ENCODE results near the gene DOK7.

DOK7 gene

GRCh38 chr4:3462790-3463415 lies at the start of gene DOK7:
Gene DOK7, plus strand, starts transcription at chr4:3463306. Its CDS starts 70 bp downstream, at chr4:3463376.
- DNase-seq = no peak

- no peak for DNase-seq
These were observed 49.3 kb upstream of the DOK7 start for GRCh38 chr4:3413675-3414420.

GRCh38 chr4:3414421-3415279 lies 48.5 kb upstream of the DOK7 start:
- DNase-seq = no peak

- no peak for DNase-seq
These were observed 47.5 kb upstream of the DOK7 start for GRCh38 chr4:3415471-3416141.

GRCh38 chr4:3416270-3416669 lies 46.8 kb upstream of the DOK7 start:
- DNase-seq = no peak

GRCh38 chr4:3416821-3417221 lies 46.3 kb upstream of the DOK7 start:
- no peak for DNase-seq

GRCh38 chr4:3417448-3417847 lies 45.7 kb upstream of the DOK7 start:
- no peak for DNase-seq

- DNase-seq = no peak
These were observed 44.9 kb upstream of the DOK7 start for GRCh38 chr4:3418029-3418762.

- DNase-seq = no peak
These were observed 43.1 kb upstream of the DOK7 start for GRCh38 chr4:3419836-3420605.

GRCh38 chr4:3420606-3420955 lies 42.5 kb upstream of the DOK7 start:
- DNase-seq = no peak

- no peak for DNase-seq
These were observed 42.1 kb upstream of the DOK7 start for GRCh38 chr4:3420956-3421355.

- no peak for DNase-seq
These were observed 41.6 kb upstream of the DOK7 start for GRCh38 chr4:3421470-3421869.

GRCh38 chr4:3422241-3422801 lies 40.8 kb upstream of the DOK7 start:
- DNase-seq = no peak

- no peak for DNase-seq
These were observed 40.3 kb upstream of the DOK7 start for GRCh38 chr4:3422808-3423297.

- DNase-seq = no peak
These were observed 39.7 kb upstream of the DOK7 start for GRCh38 chr4:3423406-3423805.

GRCh38 chr4:3423952-3424351 lies 39.2 kb upstream of the DOK7 start:
- DNase-seq = no peak

- DNase-seq = no peak
These were observed 38.5 kb upstream of the DOK7 start for GRCh38 chr4:3424522-3425095.

GRCh38 chr4:3426465-3427133 lies 36.5 kb upstream of the DOK7 start:
- DNase-seq = no peak

GRCh38 chr4:3427134-3427476 lies 36.0 kb upstream of the DOK7 start:
- no peak for DNase-seq

- DNase-seq = no peak
These were observed 35.2 kb upstream of the DOK7 start for GRCh38 chr4:3427706-3428446.
